GM19468 (cell line): ENCODE results near the gene NUF2.
"Not testable (repeated sequence)": the region's sequence is repeated elsewhere in the genome, so short reads cannot be mapped to it uniquely, and the experiment has no call there.

ENCODE experiments used
- ATAC-seq: cut with Tn5 transposase; IDR thresholded peaks from one replicate; pipeline ENCODE4 v1.9.1; 2021; ENCODE audit warnings: mild to moderate bottlenecking, moderate library complexity, moderate number of reproducible peaks; ENCODE audit not compliant: unreplicated experiment; ENCODE audit errors: extremely low read depth

The NUF2 gene

GRCh38 chr1:163321311-163322305, at the start of gene NUF2:
Gene NUF2 (plus strand): TSS chr1:163321954. CDS start chr1:163326052, 4,098 bp downstream.
- peak; percentile 93 for ATAC-seq

- ATAC-seq: no peak
These were observed 47.9 kb upstream of the NUF2 start for GRCh38 chr1:163273766-163274441.

GRCh38 chr1:163275222-163275621, 46.5 kb upstream of the NUF2 start:
- no peak for ATAC-seq

- no peak for ATAC-seq
These were observed 43.2 kb upstream of the NUF2 start for GRCh38 chr1:163278602-163279001.

GRCh38 chr1:163284867-163285266, 36.9 kb upstream of the NUF2 start:
- not testable (repeated sequence) for ATAC-seq

- ATAC-seq: no peak
These were observed 31.6 kb upstream of the NUF2 start for GRCh38 chr1:163290025-163290640.

GRCh38 chr1:163291461-163291860, 30.3 kb upstream of the NUF2 start:
- ATAC-seq: no peak

GRCh38 chr1:163292153-163292552, 29.6 kb upstream of the NUF2 start:
- not testable (repeated sequence) for ATAC-seq

- not testable (repeated sequence) for ATAC-seq
These were observed 28.3 kb upstream of the NUF2 start for GRCh38 chr1:163293497-163293896.

- no peak for ATAC-seq
These were observed 25.8 kb upstream of the NUF2 start for GRCh38 chr1:163295949-163296348.

- no peak for ATAC-seq
These were observed 25.1 kb upstream of the NUF2 start for GRCh38 chr1:163296504-163297263.

GRCh38 chr1:163298365-163298764, 23.4 kb upstream of the NUF2 start:
- ATAC-seq: no peak

- no peak for ATAC-seq
These were observed 21.2 kb upstream of the NUF2 start for GRCh38 chr1:163300568-163300967.

- no peak for ATAC-seq
These were observed 18.2 kb upstream of the NUF2 start for GRCh38 chr1:163303561-163303960.

- no peak for ATAC-seq
These were observed 16.3 kb upstream of the NUF2 start for GRCh38 chr1:163305441-163305840.

- no peak for ATAC-seq
These were observed 14.1 kb upstream of the NUF2 start for GRCh38 chr1:163307479-163308171.

GRCh38 chr1:163308811-163309210, 12.9 kb upstream of the NUF2 start:
- no peak for ATAC-seq

GRCh38 chr1:163315773-163316374, 5.9 kb upstream of the NUF2 start:
- ATAC-seq: no peak

GRCh38 chr1:163320891-163321290, 863 bp upstream of the NUF2 start:
- ATAC-seq: no peak
